Fibroblast of mammary gland (primary cell): ENCODE results near the gene IGSF21.

Source experiments
- DNase-seq: peaks from one replicate; pipeline ENCODE4 v3.0.0-alpha.2; 2010; ENCODE audit warnings: low read depth
- H3K4me3 ChIP-seq: 2 replicates; pipeline ENCODE4 v1.5.1; 2011; ENCODE audit warnings: low read depth, mild to moderate bottlenecking, low read length, moderate library complexity; ENCODE audit not compliant: control insufficient read depth
- CTCF ChIP-seq: conservative IDR thresholded peaks from 2 replicates; pipeline ENCODE4 v1.5.1; 2011; ENCODE audit warnings: low read depth, low read length, inconsistent platforms; ENCODE audit not compliant: control insufficient read depth, insufficient read depth

IGSF21 gene

DNA sequence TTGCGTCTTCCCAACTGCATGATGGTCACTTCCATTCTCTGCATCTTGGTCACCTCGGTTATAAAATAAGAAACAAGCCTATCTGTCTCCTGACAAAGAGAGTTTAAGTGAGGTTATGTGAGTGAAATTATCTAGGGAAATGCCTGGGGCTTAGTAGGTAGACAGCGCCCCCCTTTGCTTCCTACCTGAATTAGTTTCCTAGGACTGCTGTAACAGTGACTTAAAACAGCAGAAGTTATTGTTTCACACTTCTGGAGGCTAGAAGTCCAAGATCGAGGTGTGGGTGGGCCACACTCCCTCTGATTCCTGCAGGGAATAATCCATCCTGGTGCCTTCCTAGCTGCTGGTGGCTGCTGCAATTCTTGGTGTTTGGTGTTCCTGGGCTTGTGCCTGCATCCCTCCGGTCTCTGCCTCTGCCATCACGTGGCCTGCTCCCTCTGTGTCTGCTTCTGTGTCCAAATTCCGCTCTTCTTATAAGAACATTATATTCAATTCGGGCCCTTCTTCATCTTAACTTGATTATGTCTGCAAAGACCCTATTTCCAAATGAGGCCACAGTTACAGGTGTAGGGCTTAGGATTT is 92.6 kb downstream of the IGSF21 start:
- no peak for TF ChIP-seq CTCF
- H3K4me3 ChIP-seq: no peak overlapping the region
- no peak for DNase-seq

- no peak overlapping the region for H3K4me3 ChIP-seq
- no peak for TF ChIP-seq CTCF
These were observed 93.3 kb downstream of the IGSF21 start for GRCh38 chr1:18200918-18201317.

DNA sequence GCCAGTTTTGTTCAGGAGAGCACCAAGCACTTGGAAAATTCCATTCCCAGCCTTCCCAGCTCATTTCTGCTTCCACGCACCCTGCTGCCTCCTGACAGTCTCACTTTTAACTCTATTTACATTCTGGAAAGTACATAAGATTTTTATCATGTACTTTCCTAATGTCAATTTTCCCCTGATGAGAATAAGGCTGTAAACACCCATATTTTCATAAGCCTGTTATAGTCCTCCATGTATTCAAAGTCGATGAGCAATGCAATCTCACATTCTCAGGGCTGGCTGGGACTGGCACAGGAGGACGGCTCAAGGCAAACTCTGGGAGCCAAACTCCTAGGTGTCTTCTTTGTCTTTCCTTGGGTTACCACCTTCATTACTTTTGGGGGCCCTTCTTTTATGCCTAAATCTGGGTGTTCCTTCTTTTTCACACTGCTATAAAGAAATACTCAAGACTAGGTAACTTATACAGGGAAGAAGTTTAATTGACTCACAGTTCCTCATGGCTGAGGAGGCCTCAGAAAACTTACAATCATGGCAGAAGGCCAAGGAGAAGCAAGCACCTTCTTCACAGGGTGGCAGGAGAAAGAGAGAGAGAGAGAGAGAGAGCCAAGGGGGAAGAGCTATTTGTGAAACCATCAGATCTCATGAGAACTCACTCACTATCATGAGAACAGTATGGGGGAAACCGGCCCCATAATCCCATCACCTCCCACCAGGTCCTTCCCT is 94.6 kb downstream of the IGSF21 start:
- no peak for TF ChIP-seq CTCF
- DNase-seq: no peak
- H3K4me3 ChIP-seq: no peak overlapping the region

More at GRCh38 chr1:18200918-18201317, 93.3 kb downstream of the IGSF21 start:
- DNase-seq: no peak

DNA sequence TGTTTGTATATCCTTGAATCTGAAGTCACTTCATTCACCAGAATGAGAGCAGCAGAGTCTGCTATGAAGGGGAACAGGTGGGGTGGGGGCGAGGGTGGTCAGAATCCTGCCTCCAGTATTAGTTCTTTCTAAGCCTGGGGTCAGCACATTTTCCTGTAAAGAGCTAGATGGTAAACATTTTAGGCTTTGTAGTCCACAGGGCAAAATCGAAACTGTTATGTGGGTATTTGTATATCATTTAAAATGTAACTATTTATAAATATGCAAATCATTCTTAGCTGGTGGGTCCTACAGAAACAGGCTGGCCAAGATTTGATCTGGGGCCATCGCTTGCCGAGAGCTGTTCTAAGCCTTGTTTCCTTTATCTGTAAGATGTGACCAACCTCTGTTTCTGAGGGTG is 96.0 kb downstream of the IGSF21 start:
- TF ChIP-seq CTCF: no peak
- H3K4me3 ChIP-seq: no peak overlapping the region
- no peak for DNase-seq

GRCh38 chr1:18204575-18204974 is 97.0 kb downstream of the IGSF21 start:
- no peak overlapping the region for H3K4me3 ChIP-seq
- no peak for DNase-seq
- no peak for TF ChIP-seq CTCF

GRCh38 chr1:18205319-18205718 is 97.7 kb downstream of the IGSF21 start:
- no peak overlapping the region for H3K4me3 ChIP-seq
- TF ChIP-seq CTCF: no peak
- no peak for DNase-seq

- no peak for DNase-seq
- TF ChIP-seq CTCF: no peak
- no peak overlapping the region for H3K4me3 ChIP-seq
These were observed 104.2 kb downstream of the IGSF21 start for GRCh38 chr1:18211764-18212163.
